Measurements from ENCODE around the gene DUSP28.

DNA sequence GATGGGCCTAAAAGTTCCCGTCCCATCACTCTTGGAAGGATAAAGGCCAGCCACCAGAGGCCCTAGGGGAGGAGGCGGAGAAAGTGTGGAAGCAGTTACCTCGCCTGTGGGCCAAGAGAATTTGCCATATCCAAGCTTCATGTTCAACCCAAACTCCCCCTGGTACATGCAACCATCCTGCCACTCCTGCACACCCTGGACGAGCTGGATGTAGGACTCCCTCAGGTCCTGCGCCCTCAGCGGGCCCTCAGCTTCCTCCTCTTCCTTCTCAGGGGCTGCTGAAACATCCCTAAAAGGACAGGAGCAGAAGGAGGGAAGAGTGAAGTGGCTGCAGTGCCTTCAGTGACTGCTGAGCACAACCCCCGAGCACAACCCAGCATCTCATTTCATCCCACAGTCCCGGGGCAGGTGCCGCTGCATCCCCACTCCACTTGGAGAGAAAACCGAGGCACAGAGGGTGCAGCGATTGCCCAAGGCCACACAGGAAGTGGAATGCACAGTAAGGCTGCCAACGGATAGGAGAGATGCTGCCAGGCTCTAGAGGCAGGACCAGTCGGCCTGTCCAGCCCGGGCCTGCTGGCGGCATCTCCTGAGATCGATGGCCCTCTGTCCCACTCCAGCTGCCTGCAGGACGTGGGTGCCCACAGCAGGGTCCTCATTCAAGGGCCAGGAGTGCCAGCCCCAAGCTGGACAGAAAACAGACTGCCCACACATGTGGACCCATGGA, 5.2 kb upstream of the DUSP28 start:
- TF ChIP-seq, protein P1, sequence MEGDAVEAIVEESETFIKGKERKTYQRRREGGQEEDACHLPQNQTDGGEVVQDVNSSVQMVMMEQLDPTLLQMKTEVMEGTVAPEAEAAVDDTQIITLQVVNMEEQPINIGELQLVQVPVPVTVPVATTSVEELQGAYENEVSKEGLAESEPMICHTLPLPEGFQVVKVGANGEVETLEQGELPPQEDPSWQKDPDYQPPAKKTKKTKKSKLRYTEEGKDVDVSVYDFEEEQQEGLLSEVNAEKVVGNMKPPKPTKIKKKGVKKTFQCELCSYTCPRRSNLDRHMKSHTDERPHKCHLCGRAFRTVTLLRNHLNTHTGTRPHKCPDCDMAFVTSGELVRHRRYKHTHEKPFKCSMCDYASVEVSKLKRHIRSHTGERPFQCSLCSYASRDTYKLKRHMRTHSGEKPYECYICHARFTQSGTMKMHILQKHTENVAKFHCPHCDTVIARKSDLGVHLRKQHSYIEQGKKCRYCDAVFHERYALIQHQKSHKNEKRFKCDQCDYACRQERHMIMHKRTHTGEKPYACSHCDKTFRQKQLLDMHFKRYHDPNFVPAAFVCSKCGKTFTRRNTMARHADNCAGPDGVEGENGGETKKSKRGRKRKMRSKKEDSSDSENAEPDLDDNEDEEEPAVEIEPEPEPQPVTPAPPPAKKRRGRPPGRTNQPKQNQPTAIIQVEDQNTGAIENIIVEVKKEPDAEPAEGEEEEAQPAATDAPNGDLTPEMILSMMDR (IDR thresholded peaks at IDR 0.05): no peak
- TF ChIP-seq POLR2A (IDR thresholded peaks at IDR 0.05) (no peak), POLR2AphosphoS5 (IDR thresholded peaks at IDR 0.05) (no peak)

All from transverse colon (tissue), 4 donors.